Ramos (cell line): ENCODE measurements around the gene TMF1.

ENCODE experiments used
- in situ Hi-C: fragments of 300-500 bp; cut with MboI; formaldehyde crosslinking; loops from one replicate; pipeline ENCODE4 v1.14.3; 2022; ENCODE audit warnings: low sequenced_read_pairs; ENCODE audit not compliant: unreplicated experiment

The TMF1 gene

DNA sequence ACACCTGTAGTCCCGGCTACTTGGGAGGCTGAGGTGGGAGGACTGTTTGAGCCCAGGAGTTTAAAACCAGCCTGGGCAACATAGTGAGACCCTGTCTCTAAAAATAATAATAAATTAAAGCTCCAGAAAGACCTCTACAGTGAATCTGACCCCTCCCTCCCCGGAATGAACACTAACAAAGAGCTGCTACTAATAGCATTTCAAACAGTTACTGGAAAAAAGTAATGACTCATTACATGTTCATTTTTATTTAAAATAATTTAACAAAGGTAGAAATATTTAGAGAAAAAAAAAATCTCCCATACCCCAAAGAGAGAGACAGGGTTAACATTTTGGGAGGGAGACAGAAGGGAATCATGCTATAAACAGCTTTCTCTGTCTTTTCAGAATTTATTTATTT is 30.2 kb upstream of the TMF1 start:
- in situ Hi-C loops, result no loop called here

DNA sequence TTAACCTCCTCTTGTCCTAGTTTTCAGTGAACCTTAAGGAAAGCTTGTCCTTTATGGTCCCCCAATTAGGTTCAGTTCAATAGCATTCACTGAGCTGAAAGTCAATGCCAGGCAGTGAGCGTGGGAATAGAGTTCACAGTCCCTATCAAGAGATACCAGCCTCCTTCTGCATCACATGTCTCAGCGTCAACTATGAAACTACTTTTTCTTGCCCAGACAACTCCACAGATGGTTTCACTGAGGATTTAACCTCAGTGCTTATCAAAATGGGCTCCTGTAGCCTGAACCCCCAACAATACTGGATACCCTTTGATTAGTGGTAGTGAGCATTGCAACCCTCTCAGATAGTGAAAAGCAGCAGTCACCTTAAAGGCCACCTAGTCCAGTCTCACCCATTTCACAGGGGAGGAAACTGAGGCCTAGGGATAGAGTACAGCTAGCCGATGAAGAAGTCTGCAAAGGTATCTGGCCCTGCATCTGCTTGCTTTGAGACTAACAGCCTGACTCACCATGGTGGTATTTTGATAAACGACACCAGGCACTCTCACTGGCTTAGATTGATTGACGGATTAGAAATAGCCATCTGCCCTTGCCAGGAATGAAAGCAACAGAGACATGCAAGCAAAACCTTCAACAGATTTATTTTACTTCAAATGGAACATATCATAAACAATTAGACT is 29.6 kb upstream of the TMF1 start:
- in situ Hi-C loops, result no loop called here

DNA sequence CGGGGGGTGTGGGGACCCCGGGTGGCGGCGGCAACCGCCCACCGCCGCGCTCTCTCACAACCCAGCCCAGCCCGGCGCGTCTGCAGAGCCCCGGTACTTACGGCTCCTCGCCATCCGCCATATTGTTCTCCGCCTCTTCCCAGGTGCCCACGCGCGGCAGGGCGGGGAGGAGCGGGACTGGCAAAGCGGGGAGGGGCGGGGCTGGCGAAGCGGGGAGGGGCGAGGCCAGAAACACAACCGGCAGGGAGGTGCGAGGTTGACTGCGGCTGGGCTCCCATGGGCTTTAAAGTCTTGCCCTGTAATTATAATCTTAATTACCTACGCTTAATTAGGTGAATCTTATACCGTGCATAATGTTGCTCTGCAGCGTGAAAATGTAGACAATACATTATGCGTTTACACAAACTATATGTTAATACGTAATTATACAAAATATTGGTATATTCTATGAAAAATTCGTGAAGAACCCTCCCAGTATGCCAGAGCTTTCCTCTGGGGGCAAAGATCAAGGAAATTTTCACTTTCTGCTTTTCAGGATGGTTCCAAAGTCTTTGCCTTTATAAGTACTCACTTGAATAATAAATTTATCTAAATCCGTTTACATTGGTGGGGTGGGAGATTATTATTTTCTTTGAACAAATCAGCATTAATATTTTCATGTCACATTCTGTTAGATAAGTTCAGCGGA is 28.2 kb upstream of the TMF1 start, which contains the start of gene UBA3:
Gene UBA3 (minus strand): TSS at position 133 of the 688 bp plus-strand sequence. CDS start 12 bp downstream, at position 121.
- in situ Hi-C loops, result no loop called here

DNA sequence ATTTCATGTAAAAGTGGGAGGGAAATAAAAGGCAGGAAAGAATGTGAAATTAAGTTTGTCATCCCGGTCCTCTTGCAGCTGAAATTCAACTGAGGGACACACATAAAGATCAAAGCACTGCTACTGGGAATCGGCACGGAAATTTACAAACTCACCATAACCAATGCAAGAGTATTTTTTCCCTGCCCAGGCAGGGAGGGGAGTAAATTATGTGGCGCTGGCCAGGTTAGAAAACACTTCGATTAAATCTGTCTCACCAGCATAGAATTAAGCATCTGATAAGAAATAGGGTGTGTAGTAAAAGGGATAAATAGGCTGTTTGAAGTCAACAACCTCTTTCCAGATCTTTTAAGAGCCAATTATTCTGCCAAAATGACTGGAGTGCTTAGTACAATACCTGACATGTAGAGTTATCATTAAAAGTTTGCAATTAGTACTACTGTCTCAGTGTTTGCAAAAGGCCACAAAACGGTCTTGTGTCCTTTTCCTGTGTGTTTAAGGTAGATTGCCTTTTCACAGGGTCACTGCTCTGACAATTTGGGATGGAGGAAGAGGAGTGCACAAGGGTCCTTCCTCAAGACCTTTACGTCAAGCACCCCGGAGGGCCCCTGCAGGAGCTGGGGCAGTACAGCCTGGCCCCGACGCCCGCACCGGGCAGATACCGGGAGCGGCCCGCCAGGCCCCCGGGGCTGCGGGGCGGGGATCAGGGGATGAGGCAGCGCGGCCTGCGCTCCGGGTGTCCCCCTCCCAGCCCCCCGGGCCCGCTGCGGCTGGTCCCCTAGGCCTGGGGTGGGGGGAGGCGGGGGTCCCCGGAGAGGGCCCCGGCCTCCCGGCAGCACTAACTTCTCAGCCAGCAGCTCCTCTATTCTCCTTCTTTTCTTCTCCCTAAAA is 27.4 kb upstream of the TMF1 start:
- in situ Hi-C loops, result no loop called here

DNA sequence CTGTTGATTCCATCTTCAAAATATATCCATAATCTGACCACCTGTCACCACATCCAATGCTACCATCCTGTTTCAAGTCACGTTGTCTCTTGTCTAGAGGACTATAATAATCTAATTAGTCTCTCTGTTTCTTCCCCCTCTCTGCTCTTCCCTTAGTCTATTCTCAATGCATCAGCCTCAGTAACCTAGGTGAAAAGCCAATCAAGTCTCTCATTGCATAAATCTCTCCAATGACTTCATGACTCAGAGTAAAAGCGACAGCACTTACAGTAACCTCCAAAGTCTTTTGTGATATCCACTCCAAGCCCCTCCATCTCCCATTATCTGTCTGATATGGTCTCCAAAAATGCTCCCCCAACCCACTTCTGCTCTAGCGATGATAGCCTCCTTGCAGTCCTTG is 20.8 kb upstream of the TMF1 start:
- in situ Hi-C loops, result no loop called here

DNA sequence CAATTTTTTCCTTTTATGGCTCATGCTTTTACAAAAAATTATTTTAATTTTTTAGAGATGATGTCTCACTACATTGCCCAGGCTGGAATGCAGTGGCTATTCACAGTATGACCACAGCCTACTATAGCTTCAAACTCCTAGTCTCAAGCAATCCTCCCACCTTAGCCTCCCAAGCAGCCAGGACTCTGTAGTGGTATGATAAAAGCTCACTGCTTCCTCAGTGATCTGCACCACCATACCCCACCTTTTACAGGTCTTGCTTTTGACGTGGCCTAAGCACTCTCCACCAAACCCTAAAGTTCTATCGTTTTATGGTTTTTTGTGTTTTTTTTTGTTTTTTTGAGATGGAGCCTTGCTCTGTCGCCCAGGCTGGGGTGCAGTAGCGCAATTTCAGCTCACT is 14.0 kb upstream of the TMF1 start:
- in situ Hi-C loops, result no loop called here

DNA sequence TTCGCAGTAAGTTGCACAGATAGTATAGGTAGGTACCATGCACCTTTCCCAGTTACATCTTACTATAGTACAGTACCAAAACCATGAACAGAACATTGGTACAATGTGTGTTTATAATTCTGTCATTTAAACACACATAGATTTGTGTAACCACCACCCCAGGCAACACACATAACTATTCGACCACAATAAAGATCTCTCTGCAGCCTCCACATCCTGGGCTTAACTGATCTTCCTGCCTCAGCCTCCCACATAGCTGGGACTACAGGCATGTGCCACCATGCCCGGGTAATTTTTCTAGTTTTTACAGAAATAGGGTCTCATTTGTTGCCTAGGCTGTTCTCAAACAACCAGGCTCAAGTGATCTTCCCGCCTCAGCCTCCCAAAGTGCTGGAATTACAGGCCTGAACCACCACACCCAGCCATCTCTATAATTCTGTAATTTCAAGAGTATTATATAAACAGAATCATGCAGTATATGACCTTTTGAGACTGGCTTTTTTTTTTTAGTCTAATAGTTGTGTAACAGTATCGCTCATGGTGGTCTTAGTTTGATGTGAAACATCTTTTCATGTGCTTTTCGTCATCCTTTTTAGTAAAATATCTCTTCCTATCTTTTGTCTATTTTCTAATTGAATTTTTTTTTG is 13.3 kb upstream of the TMF1 start:
- in situ Hi-C loops, result no loop called here

DNA sequence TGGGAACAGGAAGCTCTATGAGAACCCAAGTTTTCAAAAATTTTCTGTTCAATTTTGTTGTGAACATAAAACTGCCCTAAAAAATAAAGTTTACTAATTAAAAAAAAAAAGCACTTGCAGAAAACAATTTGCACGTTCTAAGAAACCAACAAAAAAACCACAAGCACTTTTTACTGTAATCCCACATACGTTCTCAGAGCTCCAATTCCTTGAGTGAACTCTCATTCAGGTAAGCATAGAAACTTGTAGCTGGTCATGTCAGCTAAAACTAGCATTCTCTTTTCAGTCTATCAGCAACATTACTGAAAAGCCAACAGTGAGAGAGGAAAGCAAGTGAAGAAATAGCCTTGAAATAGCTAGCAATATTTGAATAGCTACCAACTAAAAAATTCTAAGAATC is 11.5 kb upstream of the TMF1 start:
- in situ Hi-C loops, result no loop called here

DNA sequence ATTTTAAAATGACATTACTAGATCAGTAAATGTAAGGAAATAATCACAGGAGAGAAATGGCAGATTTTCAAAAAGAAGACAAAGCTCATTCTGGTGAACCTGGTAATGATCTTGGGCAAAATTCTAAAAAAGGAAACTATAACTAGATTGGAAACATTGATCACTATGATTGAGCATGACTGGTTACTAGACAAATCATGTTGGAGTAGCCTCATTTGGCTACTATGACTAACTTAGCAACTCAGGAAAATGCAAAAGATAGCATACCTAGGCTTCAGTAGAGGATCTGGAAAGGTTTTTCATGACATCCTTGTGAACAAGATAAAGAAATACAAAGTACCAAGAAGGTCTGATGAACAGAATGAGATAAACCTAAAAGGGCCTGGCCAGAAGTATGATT is 7.6 kb upstream of the TMF1 start:
- in situ Hi-C loops, result no loop called here

DNA sequence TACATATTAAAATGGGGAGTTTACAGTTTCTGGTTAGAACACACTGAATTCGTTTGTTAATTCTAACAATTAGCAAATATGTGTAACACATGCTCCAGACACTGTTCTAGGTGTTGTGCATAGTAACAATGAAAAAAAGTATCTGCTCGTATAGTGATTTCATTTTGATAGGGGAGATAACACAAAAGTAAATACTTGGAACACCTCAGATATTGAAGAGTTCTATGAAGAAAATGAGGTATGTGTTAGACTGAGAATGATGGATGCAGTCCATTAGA is 6.8 kb upstream of the TMF1 start:
- in situ Hi-C loops, result no loop called here

DNA sequence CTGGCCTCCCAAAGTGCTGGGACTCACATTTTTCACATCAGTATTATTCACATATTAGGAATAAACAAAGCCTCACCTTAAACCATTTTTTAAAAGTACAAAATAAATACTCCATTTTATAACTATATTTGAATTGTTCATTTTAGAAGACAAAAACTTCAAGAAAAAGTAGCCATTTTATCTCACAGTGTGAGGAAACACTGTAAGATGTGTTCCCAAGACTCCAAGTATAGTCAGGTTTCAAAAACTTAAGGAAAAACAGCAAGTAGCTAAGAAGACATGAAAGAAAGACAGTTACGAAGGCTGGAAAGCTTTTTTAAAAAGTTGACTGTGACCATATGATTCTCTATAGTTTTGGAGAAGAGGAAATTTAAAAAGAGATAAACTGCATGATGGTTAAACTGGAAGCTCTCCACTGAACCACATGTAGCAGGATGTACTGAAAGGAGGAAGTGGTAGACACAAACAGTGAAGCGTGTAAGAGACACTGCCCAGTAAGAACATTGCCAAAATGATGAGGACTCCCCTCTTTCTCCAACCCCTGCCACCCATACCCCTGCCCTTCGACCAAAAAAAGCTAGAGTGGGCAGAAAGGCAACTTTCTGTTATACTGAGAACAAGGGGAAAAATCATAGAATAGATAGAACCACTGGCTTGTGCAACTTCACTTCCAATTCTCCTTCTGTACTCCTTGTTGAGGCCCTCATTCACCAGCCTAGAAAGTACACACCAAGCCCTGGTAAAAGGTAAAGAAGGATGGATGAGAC is 6.2 kb upstream of the TMF1 start:
- in situ Hi-C loops, result no loop called here

DNA sequence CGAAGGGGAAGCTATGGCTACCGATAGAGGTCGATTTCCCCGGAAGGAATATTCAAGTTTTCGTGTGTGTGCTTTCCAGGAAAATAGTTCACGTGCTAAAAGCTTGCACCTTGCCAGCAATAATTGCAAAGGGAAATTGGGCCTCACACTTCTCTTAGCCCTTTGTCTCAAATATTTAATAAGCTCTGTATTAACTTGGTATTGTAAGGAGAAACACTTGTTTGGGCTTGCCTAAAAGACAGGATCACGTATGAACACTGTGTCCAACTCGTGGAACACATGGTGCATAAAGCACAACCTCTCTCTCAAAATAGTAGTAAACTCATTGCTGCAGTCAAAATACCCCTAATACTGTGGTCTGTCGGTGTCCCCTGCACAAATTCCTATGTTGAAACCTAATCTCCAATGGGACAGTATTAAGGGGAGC is 352 bp upstream of the TMF1 start:
- in situ Hi-C loops, result no loop called here

DNA sequence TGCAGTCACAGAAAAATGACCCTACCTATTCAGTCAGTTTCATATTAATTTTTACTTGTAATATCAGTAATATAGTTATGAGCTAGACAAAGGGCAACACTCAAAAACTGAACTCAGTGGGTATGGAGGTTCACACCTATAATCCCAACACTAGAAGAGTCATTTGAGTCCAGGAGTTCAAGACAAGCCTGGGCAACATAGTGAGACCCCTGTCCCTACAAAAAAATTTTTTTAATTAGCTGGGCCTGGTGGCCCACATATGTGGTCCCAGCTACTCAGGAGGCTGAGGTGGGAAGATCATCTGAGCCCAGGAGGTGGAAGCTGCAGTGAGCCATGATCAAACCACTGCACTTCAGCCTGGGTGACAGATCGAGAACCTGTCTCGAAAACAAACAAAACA is 3.1 kb downstream of the TMF1 start:
- in situ Hi-C loops, result no loop called here

DNA sequence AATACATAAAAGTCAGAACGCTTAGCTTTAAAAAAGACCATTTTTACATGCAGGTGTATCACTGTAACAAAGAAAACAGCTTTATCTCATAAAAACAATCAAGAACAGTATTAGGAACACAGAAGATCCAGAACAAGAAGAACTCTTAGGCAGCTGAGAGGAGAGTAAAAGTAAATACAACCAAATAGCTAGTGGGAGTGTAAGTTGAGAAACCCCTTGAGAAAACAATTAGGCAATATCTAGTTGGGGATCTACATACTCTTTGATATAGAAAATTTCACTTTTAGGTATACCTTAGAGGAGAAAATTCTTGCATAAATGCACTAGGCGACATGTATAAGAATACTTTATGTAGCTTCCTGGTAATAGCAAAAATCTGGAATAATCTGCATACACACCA is 7.5 kb downstream of the TMF1 start:
- in situ Hi-C loops, result no loop called here

DNA sequence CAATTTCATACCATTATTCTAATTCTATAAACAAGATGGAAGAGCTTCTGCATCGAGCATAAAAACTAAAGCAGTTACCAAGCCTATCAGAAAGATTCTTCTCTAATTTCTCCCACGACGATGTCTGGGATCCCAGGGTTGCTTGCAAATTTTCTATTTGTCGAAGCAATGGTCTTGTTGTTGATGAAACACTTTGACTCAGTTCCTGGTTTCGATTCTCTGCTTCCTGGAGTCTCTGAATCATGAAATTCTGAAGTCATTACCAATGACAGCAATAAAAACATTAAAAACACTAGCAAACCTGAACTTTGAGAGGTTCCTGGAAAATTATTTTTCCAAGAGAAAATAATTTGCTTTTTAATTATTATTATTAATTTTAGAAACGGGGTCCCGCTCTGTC is 18.7 kb downstream of the TMF1 start:
- in situ Hi-C loops, result no loop called here

DNA sequence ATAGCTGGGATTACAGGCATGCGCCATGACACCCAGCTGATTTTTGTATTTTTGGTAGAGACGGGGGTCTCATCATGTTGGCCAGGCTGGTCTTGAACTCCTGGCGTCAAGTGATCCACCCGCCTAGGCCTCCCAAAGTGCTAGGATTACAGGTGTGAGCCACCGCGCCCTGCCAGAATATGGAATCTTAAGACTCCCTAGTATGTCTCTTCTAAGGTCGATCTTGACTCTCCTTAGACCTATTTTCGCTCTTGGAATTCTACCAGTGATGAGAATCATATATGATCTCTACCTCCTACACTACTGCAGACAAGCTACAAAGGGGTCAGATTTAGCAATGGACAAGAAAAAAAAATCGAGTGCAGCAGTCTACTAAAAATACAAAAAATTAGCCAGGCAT is 19.4 kb downstream of the TMF1 start:
- in situ Hi-C loops, result no loop called here

DNA sequence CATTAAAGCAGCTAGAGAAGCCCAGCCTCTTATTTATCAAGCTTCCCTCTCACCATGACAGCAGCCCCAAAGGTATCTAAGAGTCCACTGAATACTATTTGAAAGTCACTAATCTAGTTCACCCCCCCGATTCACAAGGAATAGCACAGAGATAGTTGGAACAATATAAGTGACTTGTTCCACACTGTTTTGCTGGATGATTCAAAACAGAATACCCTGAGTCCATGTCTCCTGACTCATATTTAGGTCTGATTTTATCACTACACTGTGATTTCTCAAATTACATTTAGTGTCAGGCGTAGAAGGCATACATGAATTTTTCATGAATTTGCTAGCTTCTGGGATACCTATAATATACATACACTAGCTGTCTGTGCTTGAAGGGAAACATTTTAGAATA is 20.0 kb downstream of the TMF1 start:
- in situ Hi-C loops, result no loop called here

DNA sequence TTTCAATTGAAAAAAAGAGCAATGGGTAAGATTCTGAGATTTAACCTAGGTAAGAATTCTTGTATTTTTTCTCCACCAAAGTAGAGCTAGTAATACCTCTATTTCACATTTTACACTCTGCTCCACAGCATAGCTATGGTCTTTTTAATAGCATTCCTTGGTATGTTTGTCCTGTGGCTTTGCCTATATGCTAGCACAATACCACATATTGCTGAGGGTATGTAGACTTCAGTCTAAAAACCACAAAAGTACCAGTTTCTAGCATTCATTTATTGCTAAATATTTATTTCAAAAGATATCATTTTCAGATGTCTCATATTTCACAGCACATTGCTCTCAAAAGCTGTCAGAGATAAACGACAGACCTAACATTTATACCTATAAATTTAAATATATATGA is 20.5 kb downstream of the TMF1 start:
- in situ Hi-C loops, result no loop called here

DNA sequence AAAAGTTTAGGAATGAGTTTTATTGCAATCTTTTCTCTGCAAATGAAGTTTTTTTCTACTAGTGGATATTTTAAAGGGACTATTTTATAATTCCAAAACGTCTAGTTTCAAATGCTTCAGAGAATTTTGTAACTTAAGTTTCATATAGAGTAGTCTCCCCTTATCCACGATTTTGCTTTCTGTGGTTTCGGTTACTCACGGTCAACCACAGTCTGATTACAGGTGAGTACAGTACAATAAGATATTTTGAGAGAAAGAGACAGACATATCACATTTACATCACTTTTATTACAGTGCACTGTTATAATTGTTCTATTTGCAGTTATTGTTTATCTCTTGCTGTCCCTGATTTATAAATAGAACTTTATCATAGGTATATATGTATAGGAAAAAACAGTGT is 31.3 kb downstream of the TMF1 start:
- in situ Hi-C loops, result no loop called here

DNA sequence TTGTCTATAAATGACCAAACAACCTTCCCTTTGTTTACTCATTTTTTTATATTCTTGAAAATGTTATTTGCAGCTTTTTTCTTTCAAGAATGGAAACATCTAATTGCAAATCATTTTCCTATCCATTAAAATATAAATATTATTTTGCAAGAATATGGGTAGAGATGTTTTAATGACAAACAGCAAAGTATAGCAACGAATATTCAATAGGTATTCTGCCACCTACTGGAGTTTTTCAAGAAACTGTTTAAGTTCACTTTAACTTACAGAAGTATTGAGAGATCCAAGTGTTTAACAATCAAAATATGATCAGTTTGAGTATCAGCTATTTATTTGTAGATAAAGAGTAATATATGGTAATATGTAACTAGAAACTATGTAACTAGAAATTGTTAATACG is 31.7 kb downstream of the TMF1 start:
- in situ Hi-C loops, result no loop called here
